ENCODE data around the gene MSTO1. TPM values are rescaled to one million over a fixed set of nuclear protein-coding genes. Genes with fewer than 3 reads are reported as not detected.
"Not testable (repeated sequence)": the region's sequence is repeated elsewhere in the genome, so short reads cannot be mapped to it uniquely, and the experiment has no call there.

The MSTO1 gene
- total RNA-seq, 5 donors from 2014 or later (not counting 1 experiment from before 2014, with no cell fraction given) = 47.6 to 96.2 (median 92.9) TPM

DNA sequence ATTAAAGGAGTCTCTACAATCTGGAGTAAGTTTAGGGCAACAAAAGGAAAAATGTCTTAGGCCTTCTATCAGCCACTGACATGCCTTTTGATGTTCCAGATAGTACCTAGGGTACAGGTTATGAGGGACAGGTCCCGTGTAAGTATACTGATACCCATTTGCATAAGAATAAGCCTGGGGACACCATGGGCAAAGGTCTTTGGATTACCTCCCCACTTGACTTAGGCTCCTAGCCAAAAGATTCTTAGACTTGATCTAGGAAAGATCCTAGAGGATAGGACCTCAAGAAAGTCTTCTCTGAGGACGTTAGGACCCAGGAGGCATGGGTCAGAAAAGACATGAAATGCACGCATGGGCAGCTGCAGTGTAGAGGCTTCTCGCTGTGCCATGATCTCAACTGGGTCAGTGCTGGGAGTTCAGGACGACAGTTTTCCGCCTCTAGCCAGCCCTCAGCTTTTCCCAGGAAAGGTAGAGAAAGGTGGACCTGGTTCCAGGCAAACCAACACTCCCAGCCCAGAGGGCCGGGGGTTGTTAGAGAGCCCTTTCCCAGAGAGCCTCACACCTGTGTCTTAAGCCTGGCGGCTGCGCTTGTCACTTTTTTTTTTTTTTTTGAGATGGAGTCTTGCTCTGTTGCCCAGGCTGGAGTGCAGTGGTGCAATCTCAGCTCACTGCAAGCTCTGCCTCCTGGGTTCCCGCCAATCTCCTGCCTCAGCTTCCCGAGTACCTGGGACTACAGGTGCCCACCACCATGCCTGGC is 26.6 kb downstream of the MSTO1 start:
- ATAC-seq (replicated peaks in 1 of 4) (peak in 3 of 4 experiments; percentile 16 to 27 (median 23)), DNase-seq (no peak)
- Histone ChIP-seq H3K4me1 (ENCODE audit: control insufficient read depth in 1 of 2, extremely low read depth in 1 of 2, insufficient read depth in 2 of 2, low read length in 2 of 2) (peaks cover 2 to 20% of the 10 kb centered on the region in 2 experiments), H3K9me3 (no peaks in the 10 kb centered on the region), H3K36me3 (ENCODE audit: control insufficient read depth in 2 of 2, extremely low read depth in 1 of 2, insufficient read depth in 1 of 2, low read length in 1 of 2) (no peaks in the 10 kb centered on the region), H3K4me3 (ENCODE audit: control insufficient read depth in 1 of 2, extremely low read depth in 1 of 2, low read length in 1 of 2) (peak overlapping the region in 1 of 2 donors; percentile 57), H3K27me3 (replicated peaks in 1 of 2; ENCODE audit: control insufficient read depth in 2 of 2, extremely low read depth in 1 of 2, insufficient read depth in 2 of 2, low read length in 1 of 2) (no peaks in the 10 kb centered on the region), H3K27ac (ENCODE audit: low read length) (peak overlapping the region; percentile 77)
- H3K27ac Mint-ChIP-seq = peak overlapping the region; percentile 92 to 97
- POLR2A ChIA-PET = interaction anchor here in 1 of 2 donors (0.7 kb wide), 1 partner anchor 137 kb away, joined by 3 read pairs; no protein-coding TSS in a partner anchor
- H3K4me3 Mint-ChIP-seq = peak overlapping the region; percentile 93 to 96 (median 94)
- H3K9me3 Mint-ChIP-seq = peaks cover 0 to 2% (median 0%) of the 10 kb centered on the region in 3 donors
- H3K27me3 Mint-ChIP-seq = no peaks in the 10 kb centered on the region
- WGBS (ENCODE audit: insufficient coverage) = 89% methylated on average over 6 of the region's 11 CpGs
- peaks cover 3% of the 10 kb centered on the region for H3K36me3 Mint-ChIP-seq
- CTCF ChIA-PET = interaction anchor here in 1 of 2 donors (0.7 kb wide), 1 partner anchor 583 kb away, joined by 5 read pairs; no protein-coding TSS in a partner anchor
- peaks cover 19 to 22% (median 22%) of the 10 kb centered on the region in 3 donors for H3K4me1 Mint-ChIP-seq

GRCh38 chr1:155640367-155640766 is 30.3 kb downstream of the MSTO1 start:
- H3K36me3 ChIP-seq (ENCODE audit: control insufficient read depth in 2 of 2, extremely low read depth in 1 of 2, insufficient read depth in 1 of 2, low read length in 1 of 2) = no peaks in the 10 kb centered on the region
- Mint-ChIP-seq H3K27me3 (no peaks in the 10 kb centered on the region), H3K4me1 (peaks cover 19 to 22% (median 22%) of the 10 kb centered on the region in 3 donors), H3K4me3 (no peak overlapping the region), H3K27ac (no peak overlapping the region), H3K36me3 (peaks cover 11% of the 10 kb centered on the region), H3K9me3 (peaks cover 0 to 15% (median 15%) of the 10 kb centered on the region in 3 donors)
- no peaks in the 10 kb centered on the region for H3K9me3 ChIP-seq
- POLR2A ChIA-PET = interaction anchor here (0.6 to 0.7 kb wide), 3 partner anchors 9 to 585 kb away, joined by 4 to 8 read pairs (median 5); no protein-coding TSS in a partner anchor
- H3K4me1 ChIP-seq (ENCODE audit: control insufficient read depth in 1 of 2, extremely low read depth in 1 of 2, insufficient read depth in 2 of 2, low read length in 2 of 2) = peaks cover 2 to 20% of the 10 kb centered on the region in 2 experiments
- no peak for DNase-seq
- H3K4me3 ChIP-seq (ENCODE audit: control insufficient read depth in 1 of 2, extremely low read depth in 1 of 2, low read length in 1 of 2) = no peak overlapping the region
- CTCF ChIA-PET = interaction anchor here in 1 of 2 donors (0.6 kb wide), 1 partner anchor 389 kb away, joined by 4 read pairs; no protein-coding TSS in a partner anchor
- H3K27me3 ChIP-seq (replicated peaks in 1 of 2; ENCODE audit: control insufficient read depth in 2 of 2, extremely low read depth in 1 of 2, insufficient read depth in 2 of 2, low read length in 1 of 2) = no peaks in the 10 kb centered on the region
- ATAC-seq (replicated peaks in 1 of 4) = no peak
- no peak overlapping the region for H3K27ac ChIP-seq (ENCODE audit: low read length)

- CTCF ChIA-PET; H3K4me1 Mint-ChIP-seq; H3K4me3 Mint-ChIP-seq; ATAC-seq (replicated peaks in 1 of 4); H3K4me3 ChIP-seq (ENCODE audit: control insufficient read depth in 1 of 2, extremely low read depth in 1 of 2, low read length in 1 of 2); H3K27ac Mint-ChIP-seq; H3K27ac ChIP-seq (ENCODE audit: low read length); H3K27me3 Mint-ChIP-seq; H3K4me1 ChIP-seq (ENCODE audit: control insufficient read depth in 1 of 2, extremely low read depth in 1 of 2, insufficient read depth in 2 of 2, low read length in 2 of 2); H3K27me3 ChIP-seq (replicated peaks in 1 of 2; ENCODE audit: control insufficient read depth in 2 of 2, extremely low read depth in 1 of 2, insufficient read depth in 2 of 2, low read length in 1 of 2); H3K36me3 ChIP-seq (ENCODE audit: control insufficient read depth in 2 of 2, extremely low read depth in 1 of 2, insufficient read depth in 1 of 2, low read length in 1 of 2); DNase-seq; H3K9me3 ChIP-seq: not testable (repeated sequence)
- POLR2A ChIA-PET = interaction anchor here in 1 of 2 donors (0.6 kb wide), 1 partner anchor 25 kb away, joined by 3 read pairs; no protein-coding TSS in a partner anchor
- Mint-ChIP-seq H3K36me3 (peaks cover 11% of the 10 kb centered on the region), H3K9me3 (peaks cover 0 to 15% (median 15%) of the 10 kb centered on the region in 3 donors)
- 80% methylated on average over 2 of the region's 11 CpGs for WGBS (ENCODE audit: insufficient coverage)
Observed at GRCh38 chr1:155642559-155643180, 32.7 kb downstream of the MSTO1 start.

GRCh38 chr1:155643230-155643629 is 33.2 kb downstream of the MSTO1 start:
- ChIA-PET CTCF (no interaction called here), POLR2A (no interaction called here)
- H3K4me3 Mint-ChIP-seq = no peak overlapping the region
- Histone ChIP-seq H3K27me3 (replicated peaks in 1 of 2; ENCODE audit: control insufficient read depth in 2 of 2, extremely low read depth in 1 of 2, insufficient read depth in 2 of 2, low read length in 1 of 2) (no peaks in the 10 kb centered on the region), H3K4me1 (ENCODE audit: control insufficient read depth in 1 of 2, extremely low read depth in 1 of 2, insufficient read depth in 2 of 2, low read length in 2 of 2) (peaks cover 0 to under 1% of the 10 kb centered on the region in 2 experiments), H3K4me3 (ENCODE audit: control insufficient read depth in 1 of 2, extremely low read depth in 1 of 2, low read length in 1 of 2) (no peak overlapping the region), H3K9me3 (no peaks in the 10 kb centered on the region), H3K36me3 (ENCODE audit: control insufficient read depth in 2 of 2, extremely low read depth in 1 of 2, insufficient read depth in 1 of 2, low read length in 1 of 2) (no peaks in the 10 kb centered on the region), H3K27ac (ENCODE audit: low read length) (no peak overlapping the region)
- H3K36me3 Mint-ChIP-seq = peaks cover 11% of the 10 kb centered on the region
- no peak for DNase-seq
- H3K4me1 Mint-ChIP-seq = peaks cover 0 to under 1% (median 0%) of the 10 kb centered on the region in 3 donors
- peaks cover 0 to 3% of the 10 kb centered on the region in 2 donors for H3K27me3 Mint-ChIP-seq
- WGBS (ENCODE audit: insufficient coverage) = 100% methylated on average over 2 of the region's 3 CpGs
- no peak for ATAC-seq (replicated peaks in 1 of 4)
- H3K27ac Mint-ChIP-seq = no peak overlapping the region
- peaks cover 0 to 15% (median 15%) of the 10 kb centered on the region in 3 donors for H3K9me3 Mint-ChIP-seq

GRCh38 chr1:155645034-155645598 is 35.1 kb downstream of the MSTO1 start:
- ChIA-PET POLR2A (no interaction called here), CTCF (no interaction called here)
- Mint-ChIP-seq H3K4me3 (no peak overlapping the region), H3K4me1 (no peaks in the 10 kb centered on the region), H3K27ac (no peak overlapping the region), H3K36me3 (peaks cover 11% of the 10 kb centered on the region), H3K27me3 (peaks cover 0 to 6% of the 10 kb centered on the region in 2 donors), H3K9me3 (peaks cover 0 to 15% (median 15%) of the 10 kb centered on the region in 3 donors)
- Histone ChIP-seq H3K4me1 (ENCODE audit: control insufficient read depth in 1 of 2, extremely low read depth in 1 of 2, insufficient read depth in 2 of 2, low read length in 2 of 2) (no peaks in the 10 kb centered on the region), H3K27ac (ENCODE audit: low read length) (no peak overlapping the region), H3K4me3 (ENCODE audit: control insufficient read depth in 1 of 2, extremely low read depth in 1 of 2, low read length in 1 of 2) (no peak overlapping the region), H3K36me3 (ENCODE audit: control insufficient read depth in 2 of 2, extremely low read depth in 1 of 2, insufficient read depth in 1 of 2, low read length in 1 of 2) (no peaks in the 10 kb centered on the region), H3K9me3 (no peaks in the 10 kb centered on the region), H3K27me3 (replicated peaks in 1 of 2; ENCODE audit: control insufficient read depth in 2 of 2, extremely low read depth in 1 of 2, insufficient read depth in 2 of 2, low read length in 1 of 2) (no peaks in the 10 kb centered on the region)
- WGBS (ENCODE audit: insufficient coverage) = 86% methylated on average over 1 of the region's 4 CpGs
- DNase-seq (no peak), ATAC-seq (replicated peaks in 1 of 4) (no peak)

GRCh38 chr1:155645648-155646047 is 35.6 kb downstream of the MSTO1 start:
- DNase-seq (no peak), ATAC-seq (replicated peaks in 1 of 4) (no peak)
- peaks cover 0 to 6% of the 10 kb centered on the region in 2 donors for H3K27me3 Mint-ChIP-seq
- 100% methylated on average over 4 of the region's 6 CpGs for WGBS (ENCODE audit: insufficient coverage)
- peaks cover 0 to 15% (median 15%) of the 10 kb centered on the region in 3 donors for H3K9me3 Mint-ChIP-seq
- H3K4me3 Mint-ChIP-seq = no peak overlapping the region
- no peaks in the 10 kb centered on the region for H3K9me3 ChIP-seq
- no peaks in the 10 kb centered on the region for H3K27me3 ChIP-seq (replicated peaks in 1 of 2; ENCODE audit: control insufficient read depth in 2 of 2, extremely low read depth in 1 of 2, insufficient read depth in 2 of 2, low read length in 1 of 2)
- no peak overlapping the region for H3K4me3 ChIP-seq (ENCODE audit: control insufficient read depth in 1 of 2, extremely low read depth in 1 of 2, low read length in 1 of 2)
- CTCF ChIA-PET = interaction anchor here in 1 of 2 donors (0.6 kb wide), 2 partner anchors 130 to 729 kb away, joined by 5 read pairs; no protein-coding TSS in a partner anchor
- peaks cover 11% of the 10 kb centered on the region for H3K36me3 Mint-ChIP-seq
- H3K4me1 Mint-ChIP-seq = no peaks in the 10 kb centered on the region
- H3K27ac Mint-ChIP-seq = no peak overlapping the region
- H3K36me3 ChIP-seq (ENCODE audit: control insufficient read depth in 2 of 2, extremely low read depth in 1 of 2, insufficient read depth in 1 of 2, low read length in 1 of 2) = no peaks in the 10 kb centered on the region
- POLR2A ChIA-PET = no interaction called here
- no peaks in the 10 kb centered on the region for H3K4me1 ChIP-seq (ENCODE audit: control insufficient read depth in 1 of 2, extremely low read depth in 1 of 2, insufficient read depth in 2 of 2, low read length in 2 of 2)
- no peak overlapping the region for H3K27ac ChIP-seq (ENCODE audit: low read length)

All from T-cell (primary cell).